SH-SY5Y (cell line): ENCODE data around the gene BANF1.

Source experiments
- GATA2 ChIP-seq: IDR thresholded peaks from 2 replicates; pipeline ENCODE4 v1.6.1; 2011; ENCODE audit warnings: mild to moderate bottlenecking, low read depth, low read length
- GATA3 ChIP-seq: IDR thresholded peaks from 2 replicates; pipeline ENCODE4 v1.6.1; 2011; ENCODE audit warnings: low read depth, mild to moderate bottlenecking, low read length, moderate library complexity

GRCh38 chr11:66015936-66016792 lies 13.9 kb downstream of the BANF1 start:
- TF ChIP-seq GATA2 (no peak), GATA3 (no peak)
